NCI-H82 (cell line): ENCODE results near the gene AIFM3.

Experiments
- DNase-seq: peaks from one replicate; lab custom pipeline; 2025; lab: John Stamatoyannopoulos, UW

Gene AIFM3

GRCh38 chr22:21026783-21027692, 60.0 kb downstream of the AIFM3 start:
- DNase-seq, result peak; percentile 91

GRCh38 chr22:21028277-21029251, 61.5 kb downstream of the AIFM3 start:
- DNase-seq, result peak; percentile 91

DNA sequence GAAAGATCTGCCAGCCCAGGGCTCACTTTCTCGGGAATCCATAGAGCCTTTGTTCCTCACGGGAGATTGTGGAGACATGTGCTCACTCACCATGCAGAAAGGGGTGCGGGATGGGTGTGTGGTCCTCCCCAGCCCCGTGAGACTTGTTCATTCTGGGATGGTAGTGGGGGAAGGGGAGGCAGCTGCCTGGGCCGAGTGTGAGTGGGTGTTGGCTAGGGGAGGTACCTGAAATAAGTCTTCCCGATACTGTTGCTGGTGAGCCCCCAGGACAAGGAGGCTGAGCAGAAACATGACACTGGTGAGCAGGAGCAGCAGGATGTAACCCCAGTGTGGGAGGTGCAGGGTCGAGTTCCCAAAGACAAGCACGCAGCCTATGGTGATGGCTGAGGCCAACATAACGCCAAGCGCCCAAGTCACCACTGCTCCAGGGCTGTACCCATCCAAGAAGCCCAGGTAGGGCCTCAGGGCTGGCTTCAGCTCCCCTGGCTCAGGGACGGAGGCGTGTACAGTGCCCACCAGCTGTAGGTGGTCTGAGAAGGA, 62.5 kb downstream of the AIFM3 start:
- DNase-seq, result peak; percentile 30

GRCh38 chr22:21030032-21030431, 63.0 kb downstream of the AIFM3 start:
- DNase-seq, result no peak
